GM18511 (cell line): Measurements from ENCODE around the gene KIAA0040.

Experiments used
- ATAC-seq: cut with Tn5 transposase; IDR thresholded peaks from one replicate; pipeline ENCODE4 v1.9.1; 2021; ENCODE audit warnings: mild to moderate bottlenecking, moderate library complexity; ENCODE audit not compliant: unreplicated experiment

Gene KIAA0040

DNA sequence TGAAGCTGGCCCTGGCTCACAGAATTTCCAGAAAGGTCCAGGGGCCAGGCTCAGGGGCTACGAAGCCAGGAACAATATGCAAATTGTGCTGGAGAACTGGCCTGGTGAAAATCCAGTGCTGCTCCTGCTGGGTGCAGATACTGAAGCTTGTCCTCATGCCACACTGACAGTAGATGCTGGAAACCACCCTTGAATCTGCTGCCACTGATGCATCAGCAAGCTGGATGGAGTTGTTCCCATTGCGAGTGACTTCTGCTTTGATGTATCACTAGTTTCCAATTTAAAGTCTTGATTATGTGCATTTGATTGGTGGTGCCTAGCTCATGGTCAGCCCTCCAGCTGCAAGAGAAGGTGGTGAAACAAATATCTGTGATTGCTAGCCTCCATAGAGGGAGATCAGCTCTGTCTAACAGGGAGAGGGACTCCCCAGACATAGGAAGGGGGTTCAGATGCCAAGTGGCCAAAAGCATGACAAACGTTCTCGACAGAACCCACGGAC is 11.0 kb upstream of the KIAA0040 start:
- no peak for ATAC-seq

DNA sequence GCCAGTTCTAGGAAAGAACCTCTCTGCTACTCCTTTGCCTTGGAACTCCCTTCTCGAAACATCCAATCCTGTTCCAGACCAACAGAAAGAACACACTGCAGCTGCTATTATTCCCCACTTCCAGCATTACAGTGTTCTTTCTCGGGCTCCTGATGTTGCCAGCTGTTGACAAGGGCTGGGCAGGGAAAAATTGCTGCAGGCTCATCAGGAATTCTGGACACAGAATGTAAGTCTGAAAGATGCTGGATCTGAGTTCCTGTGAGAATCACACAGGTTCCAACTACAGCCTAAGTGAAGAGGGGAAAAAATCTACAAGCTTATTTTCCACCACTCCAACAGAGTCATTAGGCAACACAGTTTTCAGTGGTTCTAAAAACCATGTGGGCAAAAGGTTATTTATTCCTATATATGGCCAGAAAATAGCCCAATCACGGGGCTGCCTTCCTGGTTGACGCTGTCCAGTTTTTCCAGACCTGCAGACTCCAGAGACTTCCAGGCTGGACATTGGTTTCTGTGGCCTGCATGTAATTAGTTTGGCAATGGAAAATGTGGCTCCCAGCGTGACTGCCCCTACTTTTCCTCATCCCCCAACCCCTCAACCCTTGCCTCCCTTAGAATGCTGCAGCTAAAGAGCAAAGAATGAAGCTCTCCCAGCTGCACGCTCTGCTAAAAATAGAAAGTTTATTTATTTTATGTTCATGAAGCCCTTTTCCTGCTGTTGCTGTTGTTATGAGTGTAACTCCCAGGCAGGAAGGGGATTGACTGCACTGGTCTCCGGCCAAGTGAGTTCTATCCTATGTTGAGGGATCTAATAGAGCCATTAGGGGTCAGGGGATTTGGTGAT is 8.3 kb upstream of the KIAA0040 start:
- no peak for ATAC-seq

DNA sequence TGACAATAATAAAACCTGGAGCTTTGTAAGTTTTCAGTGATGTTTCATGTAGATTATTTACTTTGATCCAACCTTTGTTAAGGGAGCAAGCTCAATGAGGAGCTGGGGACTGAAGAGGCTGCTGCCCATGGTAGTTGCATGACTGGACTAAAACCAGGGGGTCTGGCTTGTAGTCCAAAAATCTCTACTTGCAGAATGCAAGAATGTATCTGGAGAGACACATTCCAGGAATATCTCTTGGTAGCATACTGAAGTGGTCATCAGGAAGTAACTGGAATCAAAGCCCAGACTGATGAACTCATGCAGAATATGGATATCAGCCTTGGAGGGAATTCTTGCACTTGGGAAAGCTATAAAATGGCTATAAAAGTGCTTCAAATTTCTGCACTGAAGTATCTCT is 5.8 kb upstream of the KIAA0040 start:
- ATAC-seq, result no peak

DNA sequence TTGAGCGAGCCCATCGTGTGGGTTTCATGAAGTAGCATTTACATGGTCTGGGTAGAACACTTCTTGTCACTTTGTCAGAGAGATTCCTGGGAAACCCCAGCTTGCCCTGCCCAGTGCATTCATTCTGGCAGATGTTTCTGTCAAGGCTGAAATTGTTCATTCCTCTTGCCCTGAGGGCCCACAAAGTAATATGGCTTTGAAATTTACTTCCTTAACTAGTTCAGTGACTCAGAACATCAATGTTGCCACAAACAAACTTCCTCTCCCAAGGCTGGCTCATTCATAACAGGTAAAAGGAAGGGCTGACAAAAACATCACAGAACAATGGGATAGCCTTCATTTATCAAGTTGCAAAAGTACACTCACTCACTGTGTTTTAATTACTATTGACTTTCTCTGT is 5.0 kb upstream of the KIAA0040 start:
- no peak for ATAC-seq

DNA sequence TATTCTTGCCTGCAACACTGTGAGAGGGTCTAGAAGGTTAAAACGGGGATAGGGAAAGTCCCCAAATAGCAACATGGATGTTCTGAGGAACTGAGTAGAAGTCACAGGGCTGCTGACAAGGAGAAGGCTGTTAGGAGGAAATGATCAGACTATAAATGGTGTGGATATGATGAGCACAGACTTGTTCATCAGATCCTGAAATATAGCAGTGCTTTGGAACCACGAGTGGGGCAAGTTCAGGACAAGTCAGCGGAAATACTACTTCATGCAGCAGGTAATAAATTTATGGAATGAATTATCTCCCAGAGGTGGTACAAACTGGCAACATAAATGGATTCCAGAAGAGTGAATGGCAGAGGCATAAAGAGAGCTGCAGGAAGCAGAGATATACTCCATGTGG is 3.2 kb upstream of the KIAA0040 start:
- no peak for ATAC-seq

DNA sequence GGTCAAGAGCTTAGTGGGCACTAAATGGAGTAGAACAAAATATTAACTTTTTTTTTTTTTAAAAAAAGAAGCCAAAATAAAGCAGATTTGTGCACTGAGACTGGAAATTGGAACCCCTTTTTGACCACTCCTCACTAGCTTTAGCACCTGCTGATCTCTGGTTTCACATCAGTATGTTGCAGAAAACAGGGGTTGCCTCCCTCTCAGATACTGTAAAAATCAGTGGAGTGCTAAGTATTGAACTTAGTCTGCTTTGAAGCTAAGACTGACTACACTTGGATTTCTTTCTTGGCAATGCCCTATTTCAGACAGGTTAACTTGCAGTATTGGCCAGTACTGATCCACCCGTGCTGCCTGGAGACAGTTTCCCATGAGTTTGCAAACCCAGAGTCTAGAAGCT is 2.7 kb upstream of the KIAA0040 start:
- no peak for ATAC-seq

DNA sequence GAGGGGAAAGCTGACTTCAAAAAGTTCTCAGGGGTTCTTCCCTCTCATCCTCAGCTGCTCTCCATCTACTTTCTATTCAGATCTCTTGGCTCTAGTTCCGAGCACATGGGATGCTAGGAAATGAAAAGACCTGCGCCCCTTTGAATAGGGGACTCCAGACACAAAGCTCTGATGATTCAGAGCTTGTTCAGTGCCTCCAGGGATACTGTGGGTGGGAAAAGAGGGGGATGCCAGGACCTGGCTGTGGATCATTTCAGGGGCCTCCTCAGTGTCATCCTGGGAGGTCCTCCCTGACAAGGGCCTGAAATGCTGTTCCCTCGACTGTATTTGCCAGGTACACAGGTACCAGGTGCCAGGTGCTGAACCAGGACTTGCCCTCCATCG is 943 bp upstream of the KIAA0040 start:
- no peak for ATAC-seq

DNA sequence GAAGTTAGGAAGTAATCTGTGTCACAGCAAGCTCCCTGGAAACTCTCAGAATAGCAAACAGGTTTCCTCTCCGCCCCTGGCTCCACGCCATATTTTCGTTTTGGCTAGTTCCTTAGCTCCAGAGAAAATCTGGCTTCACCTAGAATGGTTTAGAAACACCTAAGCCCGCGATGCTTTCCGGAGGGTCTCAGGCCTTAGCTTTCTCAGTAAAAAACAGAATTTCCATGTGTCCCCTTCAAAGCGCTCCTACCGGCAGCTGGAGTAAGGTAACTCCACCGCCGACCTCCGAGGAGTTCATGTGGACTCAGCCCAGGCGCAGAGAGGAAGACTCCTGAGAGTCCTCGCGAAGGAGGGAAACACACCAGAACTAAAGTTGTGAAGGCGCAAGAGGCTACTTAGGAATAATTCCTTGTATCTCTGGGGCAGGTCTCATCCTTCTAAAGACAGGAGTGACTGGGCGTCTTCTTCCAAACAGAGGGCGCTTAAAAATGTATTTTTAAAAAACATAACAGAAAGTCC is 406 bp downstream of the KIAA0040 start:
- no peak for ATAC-seq

DNA sequence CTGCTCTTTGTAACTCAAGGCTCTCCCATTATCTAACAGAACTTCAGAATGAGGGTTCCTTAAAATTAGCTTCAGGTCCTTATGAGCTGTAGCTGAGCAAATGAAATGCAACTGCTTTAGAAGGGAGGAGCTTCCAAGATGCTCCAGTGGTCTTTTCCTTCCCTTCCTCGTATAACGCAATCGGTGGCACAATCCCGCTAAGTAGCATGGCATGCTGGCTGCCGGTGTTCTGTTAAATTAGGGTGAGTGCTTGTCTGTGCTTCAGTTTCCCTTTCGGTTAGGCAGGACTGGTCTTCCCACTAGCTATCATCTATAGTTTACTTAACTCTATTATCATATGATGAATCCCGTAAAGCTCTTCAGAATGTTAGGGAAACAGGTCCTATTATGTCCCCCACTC is 917 bp downstream of the KIAA0040 start:
- no peak for ATAC-seq

DNA sequence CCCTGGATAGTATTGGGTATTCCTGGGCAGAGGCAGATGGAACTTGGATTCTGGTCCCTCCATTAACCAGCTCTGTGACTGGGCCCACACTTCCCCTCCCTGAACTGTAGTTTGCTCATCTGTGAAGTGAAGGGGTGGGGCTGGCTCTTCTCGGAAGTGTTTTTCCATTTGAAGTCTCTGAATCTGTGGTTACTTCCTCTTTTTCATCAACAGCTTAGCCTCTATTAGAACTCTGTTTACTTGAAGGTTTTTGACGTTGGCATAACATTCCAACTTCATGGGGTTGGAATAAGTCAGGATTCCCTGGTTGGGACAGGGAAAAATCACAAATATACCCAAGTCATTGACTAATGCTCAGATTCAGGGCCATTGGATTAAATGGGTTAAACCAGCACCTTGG is 3.6 kb downstream of the KIAA0040 start:
- peak; percentile 65 for ATAC-seq

DNA sequence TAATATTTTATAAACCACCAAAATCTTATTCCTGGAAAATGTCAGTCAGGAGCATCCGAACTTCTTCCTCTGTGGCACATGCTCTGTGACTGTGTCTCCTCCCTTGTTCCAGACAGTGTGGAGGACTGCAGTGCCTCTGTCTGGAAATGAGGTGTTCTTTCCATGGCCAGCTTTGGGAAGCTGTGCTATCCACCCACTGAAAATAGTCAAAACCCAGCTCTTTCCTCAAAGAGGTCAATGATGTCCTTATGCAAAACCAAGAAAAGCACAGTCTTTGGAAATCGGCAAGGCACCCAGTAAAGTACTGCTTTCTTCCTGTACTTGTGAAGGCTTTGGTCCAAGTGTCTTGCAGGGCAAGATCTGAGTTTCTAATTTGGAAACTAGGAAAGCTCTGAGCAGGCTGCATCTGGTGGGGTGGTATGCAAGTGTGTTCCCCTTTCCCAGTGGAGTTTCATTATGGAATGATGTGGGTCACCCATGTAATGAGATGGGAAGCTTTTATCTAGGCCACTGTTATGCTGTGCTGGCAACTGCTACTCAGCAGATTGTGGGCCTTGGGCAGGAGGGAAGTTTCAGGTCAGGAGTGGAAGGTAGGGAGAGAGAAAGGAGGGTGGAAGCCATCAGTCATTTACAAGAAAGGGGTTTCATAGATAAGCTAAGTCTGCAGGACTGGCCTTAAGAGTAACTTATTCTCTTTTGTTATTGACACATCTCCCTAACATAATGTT is 6.0 kb downstream of the KIAA0040 start:
- no peak for ATAC-seq

DNA sequence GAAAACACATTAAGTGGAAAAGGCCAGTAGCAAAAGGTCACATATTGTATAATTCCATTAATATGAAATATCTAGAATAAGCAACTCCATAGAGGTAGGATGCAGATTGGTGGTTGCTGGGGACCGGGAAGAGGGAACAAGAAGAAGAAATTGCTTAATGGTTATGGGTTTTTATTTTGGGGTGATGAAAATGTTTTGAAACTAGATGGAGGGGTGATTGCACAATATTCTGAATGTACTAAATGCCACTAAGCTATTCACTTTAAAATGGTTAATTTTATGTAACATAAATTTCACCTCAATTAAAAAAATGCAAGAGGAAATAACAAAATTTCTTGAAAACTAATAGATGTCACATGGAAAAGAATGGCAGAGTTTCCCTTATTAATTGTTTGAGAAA is 6.7 kb downstream of the KIAA0040 start:
- ATAC-seq, result no peak

DNA sequence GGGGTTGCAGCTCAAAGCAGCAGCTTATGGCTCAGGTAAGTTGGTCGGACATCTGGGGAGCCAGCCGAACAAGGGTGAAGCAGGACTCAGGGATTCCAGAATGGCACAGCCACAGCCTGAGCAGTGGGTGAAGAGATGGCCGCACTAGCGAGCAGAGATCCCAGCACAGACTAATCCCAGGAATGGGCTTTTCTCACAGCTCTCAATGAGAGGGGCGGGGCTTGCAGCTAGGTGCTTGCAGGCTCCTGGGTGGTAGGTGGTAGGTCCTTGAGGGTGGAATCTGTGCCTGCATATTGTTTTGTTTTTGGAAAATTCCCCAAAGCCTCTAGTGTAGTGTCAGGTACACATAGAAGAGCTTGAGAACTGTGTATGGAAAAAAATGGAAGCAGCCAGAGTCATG is 9.0 kb downstream of the KIAA0040 start:
- no peak for ATAC-seq

DNA sequence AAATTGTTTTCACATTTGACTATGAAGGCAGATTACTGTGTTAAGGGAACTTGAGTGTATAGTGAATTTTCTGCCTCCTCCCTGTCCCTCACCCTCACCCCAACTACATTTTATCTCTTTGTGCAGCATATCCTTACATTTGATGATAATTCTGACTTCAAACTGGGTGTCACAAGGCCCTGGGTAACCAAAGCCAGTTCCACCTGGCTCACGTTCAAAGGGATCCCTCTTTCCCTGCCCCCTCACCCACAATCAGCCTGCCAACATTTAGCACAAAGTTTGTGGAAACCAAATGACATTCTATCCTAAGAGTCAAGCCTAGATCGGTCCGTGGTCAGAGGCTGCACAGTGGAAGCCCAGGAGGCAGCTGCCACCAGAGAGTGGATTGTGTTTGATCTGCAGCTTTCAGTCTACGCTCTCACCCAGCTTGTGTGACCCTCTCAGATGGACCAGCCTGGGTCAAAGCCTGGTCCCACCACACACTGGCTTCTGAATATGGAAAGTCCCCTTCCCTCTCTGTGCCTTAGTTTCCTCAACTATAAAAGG is 10.3 kb downstream of the KIAA0040 start:
- ATAC-seq, result no peak

DNA sequence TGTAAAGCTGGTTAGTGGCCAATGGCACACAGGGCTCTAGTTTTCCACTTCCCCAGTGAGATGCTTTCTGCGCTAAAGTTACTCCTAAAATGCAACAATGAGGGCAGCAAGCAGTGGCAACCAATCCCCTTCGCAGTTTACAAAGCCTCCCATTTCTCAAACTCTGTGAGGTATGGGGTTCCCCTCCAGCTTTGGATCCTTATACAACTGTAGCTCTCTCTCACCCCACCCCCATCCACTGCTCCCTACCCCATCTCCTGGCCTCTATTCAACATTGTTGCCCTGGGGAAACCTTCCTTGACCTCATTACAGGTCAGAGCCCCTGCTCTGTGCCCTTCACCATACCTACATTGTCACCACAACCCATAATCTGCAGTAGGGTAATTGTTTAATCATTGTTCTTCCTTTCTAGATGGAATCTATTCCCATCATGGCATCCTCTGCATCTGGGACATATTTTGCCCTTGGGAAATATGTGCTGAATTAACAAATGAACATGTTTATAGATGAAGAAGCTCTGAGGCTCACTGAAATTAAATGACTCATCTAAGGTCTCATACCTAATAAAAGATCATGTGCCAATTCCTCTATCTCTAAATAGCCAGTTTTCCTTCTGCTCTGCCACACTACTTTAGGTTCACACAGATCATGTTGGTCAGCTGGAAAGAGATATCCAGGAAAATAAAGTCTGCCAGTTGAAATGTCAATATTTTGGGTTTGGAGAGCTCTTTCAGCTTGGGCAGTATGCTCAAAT is 12.6 kb downstream of the KIAA0040 start:
- peak; percentile 50 for ATAC-seq

DNA sequence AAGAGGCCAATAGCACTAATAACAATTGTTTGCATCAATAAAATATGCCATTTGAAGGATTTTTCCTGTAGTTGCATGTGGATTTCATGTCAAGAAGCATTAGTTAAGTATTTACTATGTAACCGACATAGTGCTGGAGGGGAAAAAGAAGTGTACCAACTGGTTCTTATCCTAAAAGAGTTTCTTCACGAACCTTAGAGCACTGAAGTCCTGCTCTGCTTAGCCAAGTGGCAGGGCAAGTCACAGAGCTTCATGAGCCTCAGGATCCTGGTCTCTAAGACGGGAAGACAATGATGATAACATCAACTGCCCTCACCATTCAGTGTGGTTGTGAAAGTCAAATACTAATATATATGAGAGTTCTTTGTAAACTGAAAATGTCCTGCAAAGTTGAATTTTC is 14.1 kb downstream of the KIAA0040 start:
- ATAC-seq, result no peak

DNA sequence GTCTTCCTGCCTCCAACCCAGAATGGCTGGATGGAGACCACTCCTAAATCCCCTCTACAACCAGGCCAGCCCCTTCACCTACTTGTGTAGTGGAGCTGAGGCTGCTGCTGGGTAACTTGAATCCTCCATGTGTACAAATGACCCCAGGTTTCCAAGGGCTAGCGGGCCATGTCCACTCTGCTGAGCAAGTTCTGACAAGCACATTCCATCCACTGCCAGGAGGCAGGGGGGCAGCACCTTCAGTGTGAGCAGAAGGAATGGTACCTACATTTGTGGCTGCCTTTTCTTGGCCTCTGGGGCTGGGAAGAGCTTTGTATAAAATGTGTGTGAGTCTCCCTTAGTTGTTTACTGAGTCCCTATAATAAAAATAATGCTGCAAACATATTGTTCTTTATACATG is 14.5 kb downstream of the KIAA0040 start:
- ATAC-seq, result no peak

DNA sequence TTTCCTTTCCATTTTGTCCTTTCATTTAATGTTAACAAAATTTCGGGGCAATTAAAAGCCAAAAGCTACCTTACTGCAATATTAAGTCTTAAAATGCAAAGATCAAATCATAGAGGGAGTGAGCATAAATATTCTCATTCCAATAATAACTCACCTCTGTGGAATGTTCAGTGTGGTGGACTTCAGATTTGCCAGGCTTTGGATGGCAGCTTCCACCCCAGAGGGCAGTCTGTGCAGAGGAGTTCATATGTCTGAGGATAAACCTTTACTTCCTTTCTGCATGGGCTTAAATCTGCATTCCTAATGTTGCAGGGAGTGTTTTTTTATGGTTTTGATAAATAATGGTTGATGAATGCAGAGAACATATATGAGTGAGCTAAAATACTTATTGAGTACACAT is 16.3 kb downstream of the KIAA0040 start:
- no peak for ATAC-seq

DNA sequence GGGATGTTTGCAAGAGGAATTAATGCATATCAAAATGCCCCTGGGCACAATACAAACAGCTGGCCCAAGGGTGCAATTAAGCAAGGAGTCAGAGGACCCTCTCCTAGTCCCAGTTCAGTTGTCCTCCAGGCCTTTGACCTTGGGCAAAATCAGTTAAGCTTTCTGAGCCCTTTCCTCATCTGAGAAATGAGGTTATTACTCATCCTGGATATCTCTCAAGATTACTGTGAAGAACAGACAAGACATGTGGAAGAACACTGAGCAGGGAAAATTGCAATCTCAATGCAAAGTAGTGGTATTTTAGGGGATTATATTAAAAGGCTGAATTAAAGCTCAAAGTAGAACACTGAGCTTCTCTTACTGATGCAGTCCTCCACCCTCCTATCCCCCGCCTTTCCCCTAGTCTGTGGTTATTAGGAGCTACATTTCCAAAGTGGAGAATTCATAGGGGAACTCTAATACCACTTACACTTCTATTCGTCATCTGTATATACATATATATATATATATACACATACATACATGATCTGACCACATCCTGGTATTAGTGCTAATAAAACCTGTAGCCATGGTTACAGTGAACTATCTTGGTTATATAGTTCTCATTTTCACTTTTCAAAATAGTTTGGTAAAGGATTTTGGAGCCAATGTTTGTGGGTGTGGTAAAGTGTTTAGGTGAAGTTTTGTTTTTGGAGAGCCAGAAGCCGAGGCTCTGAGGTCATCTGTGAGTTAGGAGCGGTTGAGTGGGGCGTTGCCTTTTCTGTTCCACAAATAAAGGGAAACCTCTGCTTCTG is 18.1 kb downstream of the KIAA0040 start:
- peak; percentile 86 for ATAC-seq

DNA sequence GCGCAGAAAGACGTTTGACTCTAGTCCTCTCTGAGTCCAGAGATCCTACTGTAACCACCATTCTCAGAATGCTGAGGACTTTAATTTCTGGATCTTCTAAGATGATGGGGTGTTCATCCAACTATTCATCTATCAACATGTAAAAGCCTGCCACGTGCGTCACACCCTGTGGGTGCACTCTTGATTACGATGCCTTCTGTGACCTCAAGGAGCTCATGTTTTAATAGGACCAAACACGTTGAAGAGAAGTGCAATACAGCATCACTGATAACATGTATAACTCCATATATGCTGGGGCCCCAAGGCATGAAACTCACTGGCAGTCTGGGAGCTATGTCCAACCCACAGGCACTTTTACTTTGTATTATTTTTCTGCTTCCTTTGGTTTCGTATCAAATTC is 19.0 kb downstream of the KIAA0040 start:
- ATAC-seq, result no peak
